ENCODE results near the gene MAP4K5.

DNA sequence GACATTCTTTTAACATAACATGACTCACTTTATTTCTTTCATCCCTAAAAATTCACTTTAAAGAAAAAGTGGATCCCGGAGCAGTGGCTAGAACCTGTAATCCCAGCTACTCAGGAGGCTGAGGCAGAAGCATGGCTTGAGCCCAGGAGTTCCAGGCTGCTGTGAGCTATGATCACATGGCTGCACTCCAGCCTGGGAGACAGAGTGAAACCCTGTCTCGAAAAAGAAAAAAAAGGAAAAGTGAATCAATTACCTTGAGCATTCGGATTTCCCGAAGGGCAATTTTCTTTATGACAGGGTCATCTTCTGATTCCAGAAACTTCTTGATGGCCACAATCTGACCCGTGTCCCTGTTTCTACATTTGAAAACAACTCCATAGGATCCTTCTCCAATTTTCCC is 136.9 kb downstream of the MAP4K5 start:
- TF ChIP-seq ZNF416 (CRISPR knock-in tag; IDR thresholded peaks at IDR 0.05) (no peak), CTCF (IDR thresholded peaks at IDR 0.05) (no peak), NR2C2 (CRISPR knock-in tag; IDR thresholded peaks at IDR 0.05) (no peak), MLX (CRISPR knock-in tag; IDR thresholded peaks at IDR 0.05) (no peak), SMAD3 (CRISPR knock-in tag; IDR thresholded peaks at IDR 0.05; ENCODE audit: borderline replicate concordance) (no peak), AR (CRISPR knock-in tag; IDR thresholded peaks at IDR 0.05) (no peak), AFF4 (CRISPR knock-in tag; IDR thresholded peaks at IDR 0.05; ENCODE audit: borderline replicate concordance) (no peak), ATF1 (CRISPR knock-in tag; IDR thresholded peaks at IDR 0.05) (no peak), ZBTB21 (CRISPR knock-in tag; IDR thresholded peaks at IDR 0.05; ENCODE audit: borderline replicate concordance) (no peak)
- TF ChIP-seq, protein P1, sequence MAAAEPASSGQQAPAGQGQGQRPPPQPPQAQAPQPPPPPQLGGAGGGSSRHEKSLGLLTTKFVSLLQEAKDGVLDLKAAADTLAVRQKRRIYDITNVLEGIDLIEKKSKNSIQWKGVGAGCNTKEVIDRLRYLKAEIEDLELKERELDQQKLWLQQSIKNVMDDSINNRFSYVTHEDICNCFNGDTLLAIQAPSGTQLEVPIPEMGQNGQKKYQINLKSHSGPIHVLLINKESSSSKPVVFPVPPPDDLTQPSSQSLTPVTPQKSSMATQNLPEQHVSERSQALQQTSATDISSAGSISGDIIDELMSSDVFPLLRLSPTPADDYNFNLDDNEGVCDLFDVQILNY (CRISPR knock-in tag; IDR thresholded peaks at IDR 0.05) = no peak
